ENCODE measurements around the gene PLEKHJ1.

The PLEKHJ1 gene

DNA sequence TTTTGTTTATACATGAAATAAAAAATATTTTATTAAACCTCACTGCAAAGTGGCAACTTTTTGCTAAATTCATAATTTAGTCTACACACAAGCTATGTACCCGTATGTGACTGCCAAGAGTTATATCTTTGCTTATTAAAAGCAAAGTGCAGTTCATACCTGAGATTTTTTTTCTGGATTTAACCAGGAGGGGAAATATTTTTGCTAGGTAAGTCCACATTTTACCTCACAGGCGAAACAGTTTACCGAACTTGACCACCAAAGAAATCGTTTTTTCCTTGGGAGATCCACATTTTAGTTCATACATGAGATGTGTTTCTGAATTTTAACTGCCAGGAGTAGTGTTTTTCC, 32.3 kb upstream of the PLEKHJ1 start:
- TF ChIP-seq, protein P1, sequence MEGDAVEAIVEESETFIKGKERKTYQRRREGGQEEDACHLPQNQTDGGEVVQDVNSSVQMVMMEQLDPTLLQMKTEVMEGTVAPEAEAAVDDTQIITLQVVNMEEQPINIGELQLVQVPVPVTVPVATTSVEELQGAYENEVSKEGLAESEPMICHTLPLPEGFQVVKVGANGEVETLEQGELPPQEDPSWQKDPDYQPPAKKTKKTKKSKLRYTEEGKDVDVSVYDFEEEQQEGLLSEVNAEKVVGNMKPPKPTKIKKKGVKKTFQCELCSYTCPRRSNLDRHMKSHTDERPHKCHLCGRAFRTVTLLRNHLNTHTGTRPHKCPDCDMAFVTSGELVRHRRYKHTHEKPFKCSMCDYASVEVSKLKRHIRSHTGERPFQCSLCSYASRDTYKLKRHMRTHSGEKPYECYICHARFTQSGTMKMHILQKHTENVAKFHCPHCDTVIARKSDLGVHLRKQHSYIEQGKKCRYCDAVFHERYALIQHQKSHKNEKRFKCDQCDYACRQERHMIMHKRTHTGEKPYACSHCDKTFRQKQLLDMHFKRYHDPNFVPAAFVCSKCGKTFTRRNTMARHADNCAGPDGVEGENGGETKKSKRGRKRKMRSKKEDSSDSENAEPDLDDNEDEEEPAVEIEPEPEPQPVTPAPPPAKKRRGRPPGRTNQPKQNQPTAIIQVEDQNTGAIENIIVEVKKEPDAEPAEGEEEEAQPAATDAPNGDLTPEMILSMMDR (IDR thresholded peaks at IDR 0.05; ENCODE audit: low read depth, low read length, missing control alignments) = no peak
- H3K4me3 ChIP-seq (replicated peaks; ENCODE audit: low read depth, low read length) = peak overlapping the region; percentile 98
- no peak for DNase-seq (ENCODE audit: extremely low read depth, low read depth)

DNA sequence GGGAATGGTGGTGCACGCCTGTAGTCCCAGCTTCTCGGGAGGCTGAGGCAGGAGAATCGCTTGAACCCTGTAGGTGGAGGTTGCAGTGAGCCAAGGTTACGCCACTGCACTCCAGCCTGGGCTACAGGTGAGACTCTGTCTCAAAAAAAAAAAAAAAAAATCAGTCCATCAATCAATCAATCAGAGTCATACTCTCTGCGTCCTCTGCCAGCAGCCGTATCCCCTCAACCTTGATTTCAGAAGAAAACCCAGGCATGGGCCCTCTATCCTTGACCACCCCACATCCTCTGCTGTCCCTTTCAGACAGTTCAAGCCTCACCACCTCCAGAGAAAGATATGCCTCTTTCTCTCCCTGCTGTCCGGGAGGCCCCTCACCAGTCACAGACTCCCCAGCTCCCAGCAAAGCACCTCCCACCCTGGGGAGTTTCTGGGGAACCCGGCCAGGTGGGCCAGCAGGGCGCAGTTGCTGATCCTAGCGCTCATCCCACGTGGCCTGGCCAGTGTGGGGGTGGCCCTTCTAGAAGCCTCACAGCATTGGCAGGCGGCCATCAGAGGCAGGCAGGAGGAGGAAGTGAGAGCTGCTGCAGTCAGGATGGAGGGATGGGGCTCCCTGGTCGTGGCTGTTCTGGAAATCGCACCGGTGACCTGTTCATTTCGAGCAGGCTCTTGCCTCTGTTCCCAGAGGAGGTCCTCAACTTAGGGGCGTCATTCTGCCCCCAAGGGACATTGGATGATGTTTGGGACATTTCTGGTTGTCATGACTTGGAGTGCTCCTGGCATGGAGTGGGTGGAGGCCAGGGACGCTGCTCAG, 30.3 kb upstream of the PLEKHJ1 start:
- no peak for DNase-seq (ENCODE audit: extremely low read depth, low read depth)
- no peak overlapping the region for H3K4me3 ChIP-seq (replicated peaks; ENCODE audit: low read depth, low read length)
- TF ChIP-seq, protein P1 (IDR thresholded peaks at IDR 0.05; ENCODE audit: low read depth, low read length, missing control alignments) = no peak

DNA sequence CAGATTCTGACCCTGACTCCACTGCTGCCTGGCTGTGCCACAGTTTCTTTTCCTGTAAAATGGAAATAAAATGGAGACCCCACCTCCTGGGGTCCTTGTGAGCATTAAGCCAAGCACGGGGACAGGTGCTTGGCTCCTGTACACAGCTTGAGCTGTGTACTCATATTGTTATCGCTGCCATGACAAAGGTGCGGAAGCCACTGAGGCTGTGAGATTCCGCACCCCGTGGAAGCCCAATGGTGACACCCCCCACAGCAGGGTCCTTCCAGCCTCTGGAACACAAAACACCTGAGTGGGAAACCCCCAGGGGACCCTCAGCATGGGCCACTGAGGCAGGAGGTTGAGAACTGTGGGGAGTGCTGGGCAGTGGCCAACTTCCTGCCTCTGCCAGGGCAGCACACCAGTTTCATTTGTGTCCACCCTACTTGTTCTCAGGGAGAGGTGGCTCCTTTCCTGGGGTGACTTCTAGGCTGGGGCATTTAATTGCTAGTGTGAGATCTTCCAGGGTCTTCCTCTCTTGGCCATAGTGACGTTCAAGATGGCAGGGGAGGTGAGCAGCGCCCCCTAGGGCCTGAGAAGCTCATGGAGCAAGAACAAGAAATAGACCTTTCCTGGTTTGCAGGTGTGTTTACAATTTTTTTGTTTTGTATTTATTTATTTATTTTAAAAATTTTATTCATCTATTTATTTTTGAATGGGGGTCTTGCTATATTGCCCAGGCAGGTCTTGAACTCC, 25.5 kb upstream of the PLEKHJ1 start:
- TF ChIP-seq, protein P1 (IDR thresholded peaks at IDR 0.05; ENCODE audit: low read depth, low read length, missing control alignments) = peak; percentile 84
- no peak overlapping the region for H3K4me3 ChIP-seq (replicated peaks; ENCODE audit: low read depth, low read length)
- no peak for DNase-seq (ENCODE audit: extremely low read depth, low read depth)

DNA sequence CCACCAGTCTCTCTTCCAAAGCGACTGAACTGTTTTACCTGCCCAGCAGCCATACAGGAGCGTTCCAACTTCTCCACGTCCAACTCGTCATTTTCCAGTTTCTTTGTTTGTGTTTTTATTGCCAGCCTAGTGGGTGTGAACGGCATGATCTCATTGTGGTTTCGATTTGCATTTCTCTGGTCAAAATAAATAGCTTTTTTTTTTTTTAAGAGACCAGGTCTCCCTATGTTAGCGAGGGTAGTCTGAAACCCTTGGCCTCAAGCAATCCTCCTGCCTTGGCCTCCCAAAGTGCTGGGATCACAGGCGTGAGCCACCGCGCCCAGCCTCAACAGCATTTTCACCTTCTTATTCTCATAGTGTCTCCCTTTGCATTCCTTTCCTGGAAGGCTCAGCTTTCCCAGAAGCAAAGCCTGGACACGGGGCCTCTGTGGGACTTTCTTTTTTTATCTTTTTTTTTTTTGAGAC, 24.2 kb upstream of the PLEKHJ1 start:
- DNase-seq (ENCODE audit: extremely low read depth, low read depth) = no peak

DNA sequence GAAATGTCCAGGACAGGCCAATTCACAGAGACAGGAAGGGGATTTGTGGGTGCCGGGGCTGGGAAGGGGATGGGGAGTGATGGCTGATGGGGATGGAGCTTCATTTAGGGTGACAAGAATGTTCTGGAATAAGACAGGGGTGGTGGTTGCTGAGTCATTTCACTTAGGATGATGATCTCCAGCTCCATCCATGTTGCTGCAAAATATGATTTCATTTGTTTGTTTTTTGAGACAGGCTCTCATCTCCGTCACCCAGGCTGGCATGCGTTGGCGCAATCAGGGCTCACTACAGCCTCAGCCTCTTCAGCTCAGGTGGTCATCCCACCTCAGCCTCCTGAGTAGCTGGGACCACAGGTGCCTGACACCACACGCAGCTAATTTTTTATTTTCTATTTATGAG, 23.2 kb upstream of the PLEKHJ1 start:
- DNase-seq (ENCODE audit: extremely low read depth, low read depth) = no peak

More for the DNA sequence above, 24.2 kb upstream of the PLEKHJ1 start:
- no peak overlapping the region for H3K4me3 ChIP-seq (replicated peaks; ENCODE audit: low read depth, low read length)
- TF ChIP-seq, protein P1 (IDR thresholded peaks at IDR 0.05; ENCODE audit: low read depth, low read length, missing control alignments) = no peak

DNA sequence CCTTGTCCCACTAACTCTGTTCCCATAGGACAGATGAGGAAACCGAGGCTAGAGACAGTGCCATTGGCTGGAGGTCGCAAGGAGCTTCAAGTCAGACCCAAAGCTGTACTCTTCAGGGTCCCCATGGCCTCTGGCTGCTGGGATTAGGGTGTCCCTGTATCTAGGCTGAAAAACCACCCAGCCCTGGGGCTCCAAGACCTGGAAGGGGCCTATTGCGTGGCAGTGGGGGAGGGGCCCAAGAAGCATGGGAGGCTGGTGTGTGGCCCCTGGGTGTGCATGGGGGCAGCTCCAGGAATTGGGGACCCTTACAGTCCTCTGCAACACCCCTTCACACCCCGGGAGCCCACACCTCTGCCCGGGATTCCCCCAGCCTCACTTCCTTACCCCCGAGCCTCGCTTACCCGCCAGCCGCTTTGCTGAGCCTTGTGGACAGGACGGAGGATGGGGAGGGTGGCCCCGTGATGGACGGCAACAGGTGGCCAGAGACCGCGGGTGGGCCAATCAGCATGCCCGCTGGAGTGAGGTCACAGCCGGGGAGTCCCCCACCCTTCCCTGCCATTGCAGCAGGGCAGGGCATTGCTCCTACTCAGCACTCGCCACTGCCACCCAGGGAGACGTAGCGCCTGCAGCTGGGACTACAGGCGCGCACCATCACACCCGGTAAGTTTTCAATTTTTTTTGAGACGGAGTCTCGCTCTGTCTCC, 20.0 kb upstream of the PLEKHJ1 start, which contains the start of gene JSRP1:
JSRP1 (minus strand) TSS at position 436 of the 704 bp plus-strand sequence. CDS start 1,103 bp downstream, outside the sequence.
- no peak for DNase-seq (ENCODE audit: extremely low read depth, low read depth)
- H3K4me3 ChIP-seq (replicated peaks; ENCODE audit: low read depth, low read length) = no peak within 1 kb of the TSS
- TF ChIP-seq, protein P1 (IDR thresholded peaks at IDR 0.05; ENCODE audit: low read depth, low read length, missing control alignments) = no peak

More for the DNA sequence above, 23.2 kb upstream of the PLEKHJ1 start:
- TF ChIP-seq, protein P1 (IDR thresholded peaks at IDR 0.05; ENCODE audit: low read depth, low read length, missing control alignments) = no peak
- H3K4me3 ChIP-seq (replicated peaks; ENCODE audit: low read depth, low read length) = no peak overlapping the region
